GM10847 (cell line): ENCODE results near the gene DNAH11.

Source experiments
- POLR2A ChIP-seq: IDR thresholded peaks from 2 replicates; pipeline ENCODE4 v1.6.1; 2011; ENCODE audit not compliant: insufficient read length; ENCODE audit errors: extremely low read depth

Gene DNAH11

DNA sequence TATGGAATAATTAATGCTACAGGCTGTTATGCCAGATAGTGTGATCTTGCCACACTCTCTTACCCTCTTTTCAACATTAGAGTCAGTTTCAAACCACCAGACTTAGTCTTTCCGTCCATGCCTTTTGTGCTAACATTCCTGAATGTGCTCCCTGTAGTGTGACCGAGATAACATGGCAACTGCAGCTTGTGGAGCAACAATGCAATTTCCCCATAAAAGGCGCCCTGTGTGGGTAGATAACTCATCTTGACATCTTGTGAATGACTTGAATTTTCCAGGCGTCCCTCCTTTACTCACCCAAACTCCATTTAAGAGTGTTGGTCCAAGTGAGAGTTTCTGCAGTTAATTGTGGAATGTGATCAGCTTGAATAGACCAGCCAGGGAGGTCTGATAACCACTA, 99.6 kb downstream of the DNAH11 start:
- TF ChIP-seq POLR2A: no peak

DNA sequence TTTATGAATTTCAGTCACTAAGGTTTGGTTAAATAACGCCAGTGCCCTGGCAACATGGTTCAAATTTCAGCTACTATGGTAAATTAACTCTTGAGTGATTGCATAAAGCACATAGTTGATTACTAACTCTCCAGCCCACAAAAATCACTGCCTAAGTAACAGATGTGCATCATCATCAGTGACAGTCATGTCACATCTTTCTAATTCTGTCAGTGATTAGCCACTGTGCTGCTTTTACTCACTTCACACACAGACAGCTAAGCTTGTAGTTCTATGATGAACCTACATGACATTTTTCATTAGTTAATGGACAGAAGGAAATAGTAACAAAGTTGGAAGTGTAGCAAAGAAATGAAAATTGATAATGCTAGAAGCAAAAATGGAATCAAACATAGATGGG, 108.9 kb downstream of the DNAH11 start:
- no peak for TF ChIP-seq POLR2A

DNA sequence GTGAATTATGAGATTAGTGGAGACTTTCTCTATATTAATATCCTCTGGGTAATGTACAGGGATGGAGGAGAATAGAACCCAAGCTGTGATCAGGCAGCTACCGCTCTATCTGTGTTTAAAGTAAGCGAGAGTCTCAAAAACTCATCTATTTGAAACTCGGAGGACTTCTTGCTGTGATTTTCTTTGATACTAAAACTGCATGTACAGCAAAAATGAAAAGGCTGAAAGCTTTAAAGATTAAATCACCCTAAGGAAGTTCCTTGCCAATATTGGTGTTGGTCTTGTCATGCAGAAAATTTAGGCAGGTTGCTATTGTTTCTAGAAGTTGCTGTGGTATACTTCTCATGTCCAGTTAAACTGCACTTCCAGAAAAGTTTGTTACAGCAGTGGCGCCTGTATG, 110.8 kb downstream of the DNAH11 start:
- no peak for TF ChIP-seq POLR2A

GRCh38 chr7:21656081-21656480, 113.2 kb downstream of the DNAH11 start:
- no peak for TF ChIP-seq POLR2A

DNA sequence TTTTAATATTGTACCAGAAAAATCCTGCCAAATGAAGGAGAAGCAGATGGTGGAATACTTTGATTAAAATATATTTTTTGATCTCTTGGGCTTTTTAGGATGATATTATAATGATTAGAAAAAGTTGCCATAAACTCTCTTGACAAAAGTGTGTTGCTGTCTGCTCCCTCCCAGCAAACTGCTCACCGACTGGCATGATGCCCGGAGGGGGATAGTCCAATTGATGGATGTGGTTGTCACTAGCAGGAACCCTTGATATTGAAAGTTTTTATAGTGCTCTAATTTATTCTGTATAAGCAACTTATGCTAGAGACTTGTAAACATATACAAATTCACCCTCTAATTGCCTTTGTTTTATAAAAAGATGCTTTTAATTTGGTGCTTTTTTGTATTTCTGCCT, 114.0 kb downstream of the DNAH11 start:
- TF ChIP-seq POLR2A: no peak

DNA sequence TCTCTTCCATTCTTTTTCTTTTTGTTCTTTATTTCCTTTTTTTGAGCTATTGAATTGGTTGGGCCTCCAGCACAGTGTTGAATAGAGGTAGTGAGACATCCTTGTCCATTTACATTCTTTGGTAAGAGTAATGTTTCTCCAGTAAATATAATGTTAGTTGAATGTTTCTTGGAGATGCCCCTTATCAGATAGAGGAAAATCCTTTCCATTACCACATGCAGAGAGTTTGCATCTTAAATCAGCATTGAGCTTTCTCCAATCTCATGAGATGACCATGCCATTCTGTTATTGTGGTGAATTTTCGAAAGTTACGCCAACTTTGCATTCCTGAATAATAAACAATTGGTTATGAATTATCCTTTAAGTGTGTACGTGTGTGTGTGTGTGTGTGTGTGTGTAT, 127.7 kb downstream of the DNAH11 start:
- no peak for TF ChIP-seq POLR2A

DNA sequence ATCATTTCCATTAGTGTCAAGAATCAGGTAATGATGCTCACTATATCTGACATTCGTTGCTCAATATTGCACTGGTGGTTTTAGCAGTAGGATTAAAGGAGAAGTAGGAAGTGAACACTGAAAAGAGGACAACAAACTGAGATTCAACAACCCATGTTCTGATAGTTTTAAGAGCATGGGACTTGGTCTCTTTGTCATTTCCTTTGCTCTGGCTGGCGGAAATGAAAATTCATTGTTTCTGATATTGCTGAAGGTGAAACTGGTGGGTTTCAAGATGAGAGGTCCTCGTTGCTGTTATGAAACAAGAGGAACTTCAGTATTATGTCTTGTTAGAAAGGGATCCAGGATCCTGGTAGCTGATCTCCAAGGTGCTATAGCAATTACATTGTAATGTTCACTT, 129.0 kb downstream of the DNAH11 start:
- no peak for TF ChIP-seq POLR2A

DNA sequence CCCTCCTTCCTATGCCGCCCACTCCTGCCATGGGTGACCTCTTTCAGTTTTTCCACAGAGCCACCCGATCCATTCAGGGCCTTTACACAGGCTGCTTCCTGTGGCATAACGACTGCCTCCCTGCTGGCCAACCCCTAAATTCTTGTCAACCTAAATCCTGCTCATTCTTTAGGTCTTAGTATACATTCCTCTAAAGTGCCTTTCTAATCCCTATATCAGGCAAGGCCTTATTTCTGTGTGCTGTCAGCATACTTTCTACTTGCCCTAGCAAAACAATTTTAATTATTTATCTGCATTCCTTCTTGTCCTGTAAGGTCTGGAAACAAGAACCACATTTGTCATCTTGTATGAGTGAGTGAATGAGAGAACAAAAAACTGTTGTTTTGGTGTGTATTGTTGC, 132.4 kb downstream of the DNAH11 start:
- TF ChIP-seq POLR2A: no peak

DNA sequence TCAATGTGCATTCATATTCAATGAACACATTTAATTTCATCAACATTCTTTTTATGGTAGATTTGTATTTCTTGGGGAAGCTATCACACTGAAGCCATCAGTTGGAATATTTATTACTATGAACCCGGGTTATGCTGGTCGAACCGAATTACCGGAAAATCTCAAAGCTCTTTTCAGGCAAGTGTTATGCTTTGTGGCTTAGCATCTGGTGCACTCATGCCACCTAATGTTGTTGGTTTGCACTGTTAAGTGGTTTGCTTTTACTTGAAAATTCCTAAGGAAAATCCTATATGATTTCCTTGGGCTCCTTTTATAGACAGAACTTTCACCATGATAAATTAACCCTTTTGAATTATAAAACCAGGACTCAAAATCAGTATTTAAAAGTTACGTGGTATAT, 147.9 kb downstream of the DNAH11 start:
- TF ChIP-seq POLR2A: no peak

- no peak for TF ChIP-seq POLR2A
These were observed 159.5 kb downstream of the DNAH11 start for GRCh38 chr7:21702303-21702702.

DNA sequence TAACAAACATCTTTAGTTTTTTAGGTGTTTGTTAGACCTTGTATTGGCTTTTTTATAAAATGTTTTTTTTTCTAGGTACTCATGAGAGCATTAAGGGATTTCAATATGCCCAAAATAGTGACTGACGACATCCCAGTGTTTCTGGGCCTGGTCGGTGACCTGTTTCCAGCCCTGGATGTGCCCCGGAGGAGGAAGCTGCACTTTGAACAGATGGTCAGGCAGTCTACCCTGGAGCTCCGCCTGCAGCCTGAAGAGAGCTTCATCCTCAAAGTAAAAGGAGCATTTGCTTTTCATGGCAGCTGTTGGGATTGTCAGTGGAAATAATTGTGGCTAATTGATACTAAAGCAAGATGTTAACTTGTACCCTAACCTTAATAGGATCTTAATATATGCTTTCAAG, 161.5 kb downstream of the DNAH11 start:
- TF ChIP-seq POLR2A: no peak

DNA sequence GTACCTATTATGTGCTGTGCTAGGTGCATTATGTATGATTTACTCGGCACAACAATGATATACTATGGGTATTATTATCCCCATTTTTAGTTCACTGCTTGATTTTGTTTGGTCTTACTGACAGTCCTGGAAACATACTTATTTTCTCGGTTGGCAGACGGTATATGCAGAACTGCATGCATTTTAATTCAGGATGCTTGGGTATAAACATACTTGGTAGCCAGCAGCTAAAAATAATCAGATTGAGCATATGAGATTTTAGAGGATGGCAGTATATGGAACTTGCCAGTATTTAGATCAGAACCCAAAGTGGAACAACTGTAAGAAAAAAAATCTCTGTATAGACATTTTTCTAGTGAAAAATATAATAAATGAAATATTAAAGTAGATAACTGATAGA, 163.3 kb downstream of the DNAH11 start:
- TF ChIP-seq POLR2A: no peak

DNA sequence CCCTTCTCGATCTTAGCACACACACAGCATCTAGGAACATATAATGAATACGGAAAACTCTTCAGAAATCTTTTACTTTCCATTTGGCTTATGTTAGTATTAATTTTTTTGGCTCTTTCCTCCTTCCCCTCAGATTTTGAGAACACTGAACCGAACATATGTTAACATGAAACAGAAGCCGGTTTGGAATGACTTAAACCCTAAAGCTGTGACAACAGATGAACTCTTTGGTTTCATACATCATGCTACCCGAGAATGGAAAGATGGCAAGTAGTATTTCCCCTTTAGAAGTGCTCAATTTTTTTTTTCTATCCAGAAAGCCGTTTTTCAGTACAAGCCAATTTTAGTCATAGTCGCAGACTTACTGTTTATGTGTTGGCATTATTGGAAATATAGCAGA, 164.7 kb downstream of the DNAH11 start:
- TF ChIP-seq POLR2A: no peak

DNA sequence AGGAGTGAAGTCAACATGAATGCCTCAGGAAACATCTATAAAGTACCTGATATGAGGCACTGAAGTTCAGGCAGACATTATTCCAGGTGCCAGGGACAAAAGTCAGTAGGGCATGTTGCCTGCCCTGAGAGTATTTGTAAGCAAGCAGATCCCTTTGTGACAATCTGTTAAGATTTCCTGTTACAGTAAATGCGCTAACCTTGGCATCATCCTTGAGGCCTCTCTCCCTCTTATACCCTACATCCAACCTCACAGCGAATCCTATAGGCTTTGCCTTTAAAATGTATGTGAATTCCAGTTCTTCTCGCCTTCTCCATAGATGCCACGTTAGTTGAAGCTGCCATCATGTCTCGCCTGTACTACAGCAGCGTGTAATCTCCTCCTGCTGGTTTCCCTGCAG, 165.3 kb downstream of the DNAH11 start:
- no peak for TF ChIP-seq POLR2A

- no peak for TF ChIP-seq POLR2A
These were observed 174.5 kb downstream of the DNAH11 start for GRCh38 chr7:21717323-21717722.

- no peak for TF ChIP-seq POLR2A
These were observed 175.6 kb downstream of the DNAH11 start for GRCh38 chr7:21718391-21718790.

DNA sequence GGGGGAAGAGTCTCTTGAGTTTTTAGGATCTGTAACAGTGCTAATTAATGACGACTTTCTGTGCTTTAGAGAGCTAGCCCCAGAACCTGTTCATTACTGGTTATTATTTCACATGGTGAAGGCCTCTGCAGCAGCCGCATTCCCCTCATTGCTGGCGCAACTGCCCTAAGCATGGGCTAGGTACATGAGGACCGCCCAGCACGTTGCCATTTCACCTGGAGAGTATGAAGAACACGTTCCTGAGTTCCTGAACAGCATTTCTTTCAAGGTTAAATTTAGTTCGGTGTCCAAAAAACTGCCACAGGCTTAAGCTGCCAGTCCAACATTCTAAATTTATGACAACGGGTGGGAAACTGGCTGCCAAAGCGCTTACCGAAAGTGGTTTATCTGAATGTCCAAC, 177.0 kb downstream of the DNAH11 start:
- TF ChIP-seq POLR2A: no peak

- no peak for TF ChIP-seq POLR2A
These were observed 179.5 kb downstream of the DNAH11 start for GRCh38 chr7:21722371-21722770.

DNA sequence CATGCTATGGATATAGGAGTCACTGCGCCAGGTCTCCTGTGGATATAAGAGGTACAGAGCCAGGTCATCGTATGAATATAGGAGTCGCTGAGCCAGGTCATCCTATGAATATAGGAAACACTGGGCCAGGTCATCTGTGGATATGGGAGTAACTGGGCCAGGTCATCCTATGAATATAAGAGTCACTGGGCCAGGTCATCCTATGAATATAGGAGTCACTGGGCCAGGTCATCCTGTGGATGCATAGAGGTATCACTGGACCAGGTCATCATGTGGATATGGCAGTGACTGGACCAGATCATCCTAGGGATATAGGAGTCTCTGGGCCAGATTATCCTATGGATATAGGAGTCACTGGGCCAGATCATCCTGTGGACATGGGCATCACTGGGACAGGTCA, 181.7 kb downstream of the DNAH11 start:
- no peak for TF ChIP-seq POLR2A

GRCh38 chr7:21730399-21730798, 187.6 kb downstream of the DNAH11 start:
- TF ChIP-seq POLR2A: no peak
